ENCODE measurements around the gene CSNK2A2. TPM values are rescaled to one million over a fixed set of nuclear protein-coding genes. Genes with fewer than 3 reads are reported as not detected.

CSNK2A2 gene
- 10 to 100 TPM; 27.3 to 31.5 (median 28.6) TPM for polyA plus RNA-seq

DNA sequence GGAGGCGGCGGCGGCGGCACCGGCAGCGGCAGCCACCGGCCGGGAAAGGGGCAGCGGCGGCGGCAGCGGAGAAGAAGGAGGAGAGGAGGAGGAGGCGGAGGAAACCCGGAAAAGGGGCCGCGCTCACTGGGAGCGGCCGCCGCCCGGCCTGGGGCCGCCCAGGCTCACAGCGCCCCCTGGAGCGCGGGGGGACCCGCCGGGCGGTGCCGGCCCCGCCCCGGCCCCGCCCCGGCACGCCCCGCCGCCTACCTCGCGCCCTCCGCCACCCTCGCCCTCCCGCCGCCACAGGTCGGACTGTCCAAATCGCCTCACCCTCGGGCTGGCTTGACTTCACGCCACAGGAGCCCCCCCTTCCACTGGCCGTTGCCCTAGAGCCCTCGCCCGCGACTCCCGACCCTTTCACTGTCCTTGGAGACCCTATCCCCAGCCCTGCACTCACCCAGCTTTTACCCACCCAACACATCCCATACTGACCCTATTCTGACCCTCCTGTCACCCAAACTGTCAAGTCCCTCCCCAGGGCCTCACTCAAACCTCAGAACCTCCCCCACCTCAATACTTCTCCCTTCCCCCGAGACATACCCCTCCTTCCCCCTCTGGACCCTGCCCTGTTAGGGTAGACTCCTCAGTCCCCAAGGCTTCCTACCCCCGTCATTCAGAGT, at the start of gene CSNK2A2:
Gene CSNK2A2, minus strand, starts transcription at position 85 of the 662 bp plus-strand sequence. CDS start 370 bp downstream, outside the sequence.
- no peak within 1 kb of the TSS for H3K27ac ChIP-seq (ENCODE audit: low read depth, low read length)

DNA sequence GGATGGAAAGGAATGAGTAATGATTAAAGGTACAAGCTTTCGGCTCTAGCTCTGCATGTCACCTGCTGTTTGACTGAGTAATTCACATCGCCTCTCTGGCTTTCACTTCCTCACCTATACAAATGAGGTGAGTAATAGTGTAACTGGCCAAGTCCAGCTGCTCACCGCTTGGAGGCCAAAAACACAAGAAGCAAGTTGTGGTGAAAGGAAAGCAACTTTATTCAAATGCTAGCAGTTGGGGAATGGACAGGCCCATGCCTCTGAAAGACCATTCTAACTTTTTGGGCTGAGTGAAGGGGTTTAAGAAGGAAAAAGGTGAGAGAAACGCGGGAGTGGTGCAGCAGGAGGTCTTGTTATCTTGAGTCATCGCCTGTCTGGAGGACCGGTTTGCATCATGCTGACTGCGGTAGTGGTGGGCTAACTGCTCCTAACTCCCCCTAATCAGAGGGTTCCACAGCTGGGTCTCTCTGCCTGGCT, 45.7 kb upstream of the CSNK2A2 start:
- no peak overlapping the region for H3K27ac ChIP-seq (ENCODE audit: low read depth, low read length)
- WGBS, 3 donors = 30 to 58% (median 47%) methylated on average over 8 of the region's 8 CpGs

More for the DNA sequence above, at the start of gene CSNK2A2:
- WGBS, 3 donors = 3 to 12% (median 5%) methylated on average over 16 to 50 of the region's 52 CpGs

DNA sequence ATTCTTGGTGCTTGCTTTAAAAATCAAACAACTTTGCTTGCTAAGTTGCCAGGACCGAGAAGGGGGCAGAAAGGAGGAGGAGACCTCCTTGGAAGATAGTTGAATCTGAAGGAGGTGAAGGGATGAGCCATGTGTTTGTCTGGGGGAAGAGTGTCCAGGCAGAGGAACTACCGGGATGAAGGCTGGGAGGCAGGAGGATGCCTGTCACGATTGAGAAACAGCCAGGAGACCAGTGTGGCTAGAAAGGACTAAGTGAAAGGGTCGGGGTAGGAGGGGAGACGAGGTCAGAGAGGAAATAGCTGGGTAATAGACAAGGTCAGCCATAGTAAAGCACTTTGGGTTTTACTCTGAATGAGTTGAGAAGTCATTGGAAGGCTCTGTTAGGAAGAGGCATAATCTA, 38.9 kb upstream of the CSNK2A2 start:
- no peak overlapping the region for H3K27ac ChIP-seq (ENCODE audit: low read depth, low read length)
- whole genome bisulfite sequencing, 3 donors = 10 to 15% (median 11%) methylated on average over 5 of the region's 5 CpGs

DNA sequence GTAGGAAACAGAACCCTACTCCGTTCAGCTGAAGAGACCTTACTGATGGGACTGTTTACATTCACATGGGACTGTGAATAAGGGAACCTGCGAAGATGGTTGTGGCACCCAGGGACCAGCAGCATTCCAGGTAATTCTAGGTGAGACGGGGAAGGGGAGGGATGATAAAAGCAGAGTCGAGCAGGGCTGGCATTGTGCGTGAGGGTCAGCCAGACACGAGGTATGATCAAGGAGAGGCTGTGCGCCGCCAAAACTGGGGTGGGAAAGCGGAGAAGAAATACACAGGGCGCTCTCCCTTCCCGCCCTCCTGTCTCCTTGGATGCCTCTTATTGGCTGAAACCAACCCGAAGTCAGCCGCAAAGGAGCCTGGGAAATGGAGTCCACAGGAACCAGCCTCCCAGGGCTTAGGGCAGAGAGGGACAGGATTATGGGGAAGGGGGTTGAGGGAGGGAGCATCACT, 38.4 kb upstream of the CSNK2A2 start:
- H3K27ac ChIP-seq (ENCODE audit: low read depth, low read length) = no peak overlapping the region
- WGBS, 3 donors = 0 to 1% (median 1%) methylated on average over 13 of the region's 13 CpGs

DNA sequence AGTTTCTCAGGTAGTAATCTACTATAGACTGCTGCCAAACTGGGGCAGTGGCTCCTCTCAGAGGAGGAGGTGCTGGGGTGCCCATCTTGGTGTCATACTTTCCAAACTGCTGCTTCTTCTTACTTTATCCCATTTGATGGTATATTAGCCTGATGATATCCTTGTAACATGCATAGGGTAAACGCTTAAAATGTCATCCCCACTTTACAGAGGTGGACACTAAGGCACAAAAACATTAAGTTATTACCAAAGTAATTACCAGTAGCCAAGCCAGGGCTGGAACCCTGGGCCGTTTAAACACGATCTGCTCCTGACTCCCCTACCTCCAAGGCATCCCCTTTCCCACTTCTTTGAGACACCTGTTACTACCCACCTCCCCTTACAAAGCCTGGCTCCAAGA, 37.8 kb upstream of the CSNK2A2 start:
- WGBS, 3 donors = 33 to 40% (median 39%) methylated on average over 3 of the region's 3 CpGs
- no peak overlapping the region for H3K27ac ChIP-seq (ENCODE audit: low read depth, low read length)

GRCh38 chr16:58234831-58235595, 37.1 kb upstream of the CSNK2A2 start:
- no peak overlapping the region for H3K27ac ChIP-seq (ENCODE audit: low read depth, low read length)
- 65 to 77% (median 75%) methylated on average over 10 of the region's 10 CpGs for WGBS, 3 donors

GRCh38 chr16:58230259-58230658, 32.4 kb upstream of the CSNK2A2 start:
- 80 to 87% (median 81%) methylated on average over 6 to 8 of the region's 8 CpGs for WGBS, 3 donors
- H3K27ac ChIP-seq (ENCODE audit: low read depth, low read length) = no peak overlapping the region

- 83 to 97% (median 92%) methylated on average over 3 of the region's 3 CpGs for WGBS, 3 donors
These were observed 28.9 kb upstream of the CSNK2A2 start for GRCh38 chr16:58226790-58227189.

DNA sequence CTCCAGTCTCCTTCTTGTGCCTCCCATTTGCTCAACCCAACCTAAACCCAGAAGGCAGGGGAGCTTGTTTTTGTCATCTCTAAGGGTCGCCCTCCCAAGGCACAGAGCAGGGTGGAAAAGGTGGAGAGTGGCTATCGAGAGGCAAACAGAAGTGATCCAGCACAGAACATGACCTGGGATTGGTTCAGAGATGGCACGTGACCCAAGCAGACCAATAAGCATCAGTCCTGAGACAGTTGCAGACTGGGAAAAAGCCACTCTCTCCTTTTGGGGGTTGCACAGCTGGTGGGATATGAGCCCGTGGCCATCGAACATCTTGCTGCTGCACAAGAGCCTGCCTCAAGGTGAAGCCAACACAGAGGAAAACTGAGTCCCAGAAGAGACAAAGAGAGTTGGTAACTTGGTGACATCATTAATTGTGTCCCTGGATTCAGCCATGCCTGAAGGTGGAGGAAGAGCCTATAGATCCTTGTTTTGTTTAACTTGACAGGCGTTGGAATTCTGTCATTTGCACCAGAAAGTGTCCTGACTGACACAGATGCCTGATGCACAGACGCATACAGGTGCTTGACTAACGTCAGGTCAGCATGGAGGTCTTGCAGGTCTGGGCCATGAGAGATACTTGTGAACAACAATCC, 28.2 kb upstream of the CSNK2A2 start:
- H3K27ac ChIP-seq (ENCODE audit: low read depth, low read length) = no peak overlapping the region
- 72 to 86% (median 76%) methylated on average over 8 of the region's 8 CpGs for WGBS, 3 donors

More at GRCh38 chr16:58226790-58227189, 28.9 kb upstream of the CSNK2A2 start:
- no peak overlapping the region for H3K27ac ChIP-seq (ENCODE audit: low read depth, low read length)

DNA sequence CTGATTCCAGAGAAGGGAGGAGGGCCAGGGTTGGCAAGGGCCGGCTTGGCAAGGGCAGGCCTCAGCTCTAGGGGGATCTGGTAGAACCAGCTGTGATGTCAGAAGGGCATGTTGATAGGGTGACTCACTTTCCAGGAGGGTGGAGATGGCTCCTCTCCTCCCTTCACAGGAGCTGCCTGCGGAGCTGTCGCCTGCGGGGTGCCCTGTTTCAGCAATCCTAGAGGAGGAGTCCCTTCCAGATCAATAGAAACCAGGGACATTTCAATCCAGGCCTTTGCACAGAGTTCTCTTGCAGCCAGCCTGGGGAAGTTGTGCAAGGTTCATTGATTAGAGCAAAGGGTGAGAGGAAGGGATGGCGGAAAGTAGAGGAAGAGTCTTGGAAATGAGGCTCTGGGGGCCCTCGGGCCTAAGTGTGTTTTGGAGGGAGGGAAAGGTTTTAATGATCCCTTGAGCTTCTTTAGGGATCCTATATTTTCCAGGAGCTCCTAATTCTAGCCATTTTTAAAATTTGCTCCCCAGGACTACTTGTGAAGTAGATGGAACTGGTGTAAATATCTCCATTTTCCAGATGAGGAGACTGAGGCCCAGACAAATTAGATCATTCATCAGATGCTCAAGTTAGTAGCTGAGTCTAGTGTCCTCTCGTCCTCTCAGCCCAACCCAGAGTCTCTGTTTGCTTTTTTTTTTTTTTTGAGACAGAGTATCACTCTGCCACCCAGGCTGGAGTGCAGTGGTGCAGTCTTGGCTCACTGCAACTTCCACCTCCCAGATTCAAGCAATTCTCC, 24.8 kb upstream of the CSNK2A2 start:
- H3K27ac ChIP-seq (ENCODE audit: low read depth, low read length) = no peak overlapping the region
- 68 to 71% (median 71%) methylated on average over 7 of the region's 7 CpGs for WGBS, 3 donors

- no peak overlapping the region for H3K27ac ChIP-seq (ENCODE audit: low read depth, low read length)
These were observed 21.5 kb upstream of the CSNK2A2 start for GRCh38 chr16:58219432-58219831.

GRCh38 chr16:58218786-58219185, 20.9 kb upstream of the CSNK2A2 start:
- no peak overlapping the region for H3K27ac ChIP-seq (ENCODE audit: low read depth, low read length)
- 25 to 52% (median 31%) methylated on average over 3 of the region's 3 CpGs for WGBS, 3 donors

- H3K27ac ChIP-seq (ENCODE audit: low read depth, low read length) = no peak overlapping the region
- WGBS, 3 donors = 25 to 46% (median 46%) methylated on average over 2 of the region's 2 CpGs
These were observed 19.5 kb upstream of the CSNK2A2 start for GRCh38 chr16:58217311-58217925.

DNA sequence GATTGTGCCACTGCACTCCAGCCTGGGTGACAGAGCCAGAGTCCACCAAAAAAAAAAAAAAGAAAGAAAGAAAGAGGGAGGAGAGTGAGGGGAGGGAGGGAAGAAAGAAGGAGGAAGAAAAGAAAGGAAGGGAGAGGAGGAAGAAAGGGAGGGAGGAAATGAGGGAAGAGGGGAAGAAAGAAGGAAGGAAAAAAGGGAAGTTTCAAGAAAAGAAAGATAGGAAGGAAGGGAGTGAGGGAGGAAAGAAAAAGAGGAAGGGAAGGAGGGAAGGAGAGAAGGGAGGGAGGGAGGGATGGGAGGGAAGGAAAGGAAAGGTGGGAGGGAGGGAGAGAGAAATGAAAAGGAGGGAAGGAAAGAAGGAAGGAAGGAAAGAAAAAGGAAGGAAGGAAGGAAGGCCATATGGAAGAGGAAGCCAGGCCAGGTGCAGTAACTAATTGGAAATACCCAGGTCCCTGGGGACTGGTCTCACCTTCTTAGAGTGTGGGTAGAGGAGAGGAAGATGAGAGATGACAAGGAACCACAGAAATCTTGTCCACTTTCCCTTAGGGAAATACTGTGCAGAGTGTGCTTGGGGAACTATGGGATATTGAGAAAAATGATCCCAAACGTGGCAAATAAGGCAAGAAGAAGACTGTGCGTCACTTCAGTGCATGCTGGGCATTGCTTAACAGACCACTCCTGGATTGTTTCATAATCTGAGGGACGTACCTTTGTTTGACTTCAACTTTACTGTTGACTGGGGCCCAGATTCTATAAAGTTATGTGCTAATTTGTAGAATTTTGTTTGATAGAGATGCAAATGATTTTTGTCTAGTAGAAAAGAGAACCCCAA, 15.1 kb upstream of the CSNK2A2 start:
- 45 to 70% (median 46%) methylated on average over 3 of the region's 3 CpGs for WGBS, 3 donors
- H3K27ac ChIP-seq (ENCODE audit: low read depth, low read length) = no peak overlapping the region

GRCh38 chr16:58211846-58212245, 13.9 kb upstream of the CSNK2A2 start:
- H3K27ac ChIP-seq (ENCODE audit: low read depth, low read length) = no peak overlapping the region
- 60 to 63% (median 61%) methylated on average over 3 of the region's 3 CpGs for WGBS, 3 donors

GRCh38 chr16:58211245-58211644, 13.3 kb upstream of the CSNK2A2 start:
- H3K27ac ChIP-seq (ENCODE audit: low read depth, low read length) = no peak overlapping the region

GRCh38 chr16:58205276-58206036, 7.5 kb upstream of the CSNK2A2 start:
- H3K27ac ChIP-seq (ENCODE audit: low read depth, low read length) = no peak overlapping the region
- 62 to 71% (median 67%) methylated on average over 10 of the region's 10 CpGs for WGBS, 3 donors

Measured in adipose tissue (tissue), 3 donors.